IMR-90 (cell line): ENCODE data around the gene NPDC1. TPM values are rescaled to one million over a fixed set of nuclear protein-coding genes. Genes with fewer than 3 reads are reported as not detected.

Experiments
- ATAC-seq: fragments of 200-7000 bp; cut with Tn5 transposase; 2 replicates; pipeline ENCODE4 v1.9.1; 2020; ENCODE audit warnings: low read depth, mild to moderate bottlenecking, moderate library complexity
- BruUV-seq: library from RNA; stranded (reverse); fragments of 400-500 nt; replicated peaks from 2 replicates; lab custom pipeline; 2021; lab: Mats Ljungman, UMichigan
- CTCF ChIA-PET: fragments of 300-600 bp; formaldehyde crosslinking; extraction: SDS; loops from one replicate; lab custom pipeline; 2021; ENCODE audit warnings: antibody characterized with exemption; lab: Yijun Ruan, JAX
- POLR2A ChIA-PET: fragments of 300-600 bp; sonication (Branson Sonifier 250); formaldehyde crosslinking; loops from one replicate; lab custom pipeline; 2022; ENCODE audit warnings: antibody characterized with exemption; ENCODE audit not compliant: unreplicated experiment; lab: Charles Lee
- DNase-seq: peaks from one replicate; pipeline ENCODE4 v3.0.0; 2013
- H2AFZ ChIP-seq: replicated peaks from 2 replicates; pipeline ENCODE3; 2013; ENCODE audit warnings: low read length, mild to moderate bottlenecking; ENCODE audit not compliant: poor library complexity
- H2AK5ac ChIP-seq: 2 replicates; pipeline ENCODE4 v1.6.1; 2013; ENCODE audit warnings: low read depth, low read length, inconsistent platforms
- H2AK9ac ChIP-seq: replicated peaks from 2 replicates; pipeline ENCODE3; 2013; ENCODE audit warnings: mild to moderate bottlenecking, low read depth, low read length, moderate library complexity; ENCODE audit not compliant: poor library complexity
- H2BK120ac ChIP-seq: 2 replicates; pipeline ENCODE4 v1.6.1; 2013; ENCODE audit warnings: low read depth, low read length, inconsistent platforms
- H2BK15ac ChIP-seq: 3 replicates; pipeline ENCODE4 v1.6.1; 2013; ENCODE audit warnings: low read depth, low read length, inconsistent platforms
- H2BK20ac ChIP-seq: 2 replicates; pipeline ENCODE4 v1.6.1; 2013; ENCODE audit warnings: low read depth, mild to moderate bottlenecking, inconsistent platforms, low read length, moderate library complexity
- H2BK5ac ChIP-seq: 2 replicates; pipeline ENCODE4 v1.6.1; 2013; ENCODE audit warnings: mild to moderate bottlenecking, low read depth, low read length, inconsistent platforms; ENCODE audit not compliant: poor library complexity, severe bottlenecking
- H3K14ac ChIP-seq: replicated peaks from 2 replicates; pipeline ENCODE4 v1.6.1; 2013; ENCODE audit warnings: low read depth, low read length, inconsistent platforms
- H3K18ac ChIP-seq: 2 replicates; pipeline ENCODE4 v1.6.1; 2013; ENCODE audit warnings: low read depth, low read length, control low read depth
- H3K23ac ChIP-seq: 2 replicates; pipeline ENCODE4 v1.6.1; 2013; ENCODE audit warnings: low read depth, low read length, inconsistent platforms
- H3K27ac ChIP-seq: 2 replicates; pipeline ENCODE4 v1.5.1; 2013; ENCODE audit warnings: mild to moderate bottlenecking, control low read depth, low read length; ENCODE audit not compliant: insufficient read depth
- H3K27me3 ChIP-seq: 2 replicates; pipeline ENCODE4 v1.6.1; 2013; ENCODE audit warnings: low read length; ENCODE audit not compliant: control insufficient read depth, insufficient read depth
- H3K36me3 ChIP-seq: 2 replicates; pipeline ENCODE4 v1.6.1; 2013; ENCODE audit warnings: low read length, mixed read lengths; ENCODE audit not compliant: control insufficient read depth, insufficient read depth
- H3K4ac ChIP-seq: 2 replicates; pipeline ENCODE4 v1.6.1; 2013; ENCODE audit warnings: low read depth, low read length, inconsistent platforms
- H3K4me1 ChIP-seq: 2 replicates; pipeline ENCODE4 v1.6.1; 2013; ENCODE audit warnings: low read length, mixed read lengths; ENCODE audit not compliant: control insufficient read depth, insufficient read depth
- H3K4me2 ChIP-seq: 2 replicates; pipeline ENCODE4 v1.6.1; 2013; ENCODE audit warnings: low read depth, mild to moderate bottlenecking, control low read depth, low read length, moderate library complexity
- H3K4me3 ChIP-seq: 2 replicates; pipeline ENCODE4 v1.5.1; 2013; ENCODE audit warnings: low read depth, mild to moderate bottlenecking, control low read depth, low read length, moderate library complexity; ENCODE audit not compliant: insufficient read depth
- H3K56ac ChIP-seq: 2 replicates; pipeline ENCODE4 v1.6.1; 2013; ENCODE audit warnings: low read length, inconsistent platforms; ENCODE audit not compliant: insufficient read depth; ENCODE audit errors: extremely low read depth
- H3K79me1 ChIP-seq, 2 experiments: 2 replicates each; pipeline ENCODE4 v1.6.1; 2013; ENCODE audit warnings: low read length in 2 of 2, inconsistent platforms in 1 of 2, low read depth in 1 of 2
- H3K9ac ChIP-seq: 2 replicates; pipeline ENCODE4 v1.6.1; 2013; ENCODE audit warnings: low read depth, low read length, control low read depth
- H3K9me1 ChIP-seq: 2 replicates; pipeline ENCODE4 v1.6.1; 2013; ENCODE audit warnings: low read length, inconsistent platforms; ENCODE audit not compliant: insufficient read depth
- H3K9me3 ChIP-seq: 2 replicates; pipeline ENCODE4 v1.6.1; 2013; ENCODE audit warnings: low read length; ENCODE audit not compliant: control insufficient read depth, insufficient read depth
- H4K20me1 ChIP-seq: 2 replicates; pipeline ENCODE4 v1.6.1; 2013; ENCODE audit warnings: low read length, inconsistent platforms; ENCODE audit not compliant: insufficient read depth
- H4K5ac ChIP-seq: 2 replicates; pipeline ENCODE4 v1.6.1; 2013; ENCODE audit warnings: mild to moderate bottlenecking, low read depth, low read length, control low read depth
- H4K8ac ChIP-seq, 2 experiments: 2 replicates each; pipeline ENCODE4 v1.6.1; 2013; ENCODE audit warnings: low read depth in 2 of 2, low read length in 2 of 2, control low read depth in 1 of 2, inconsistent platforms in 1 of 2
- H4K91ac ChIP-seq: 2 replicates; pipeline ENCODE4 v1.6.1; 2013; ENCODE audit warnings: low read depth, low read length, inconsistent platforms; ENCODE audit not compliant: insufficient read depth
- BHLHE40 ChIP-seq: fragments of 150-350 bp; IDR thresholded peaks from 2 replicates; pipeline ENCODE4 v1.6.1; 2016; ENCODE audit warnings: mild to moderate bottlenecking, low read depth, low read length
- CEBPB ChIP-seq: IDR thresholded peaks from 2 replicates; pipeline ENCODE4 v1.6.1; 2012; ENCODE audit warnings: low read depth, low read length, improper control_type of control experiment
- CTCF ChIP-seq: conservative IDR thresholded peaks from 2 replicates; pipeline ENCODE4 v1.5.1; 2012; ENCODE audit warnings: mild to moderate bottlenecking, low read depth, low read length, improper control_type of control experiment
- FOS ChIP-seq: fragments of 150-350 bp; IDR thresholded peaks from 2 replicates; pipeline ENCODE4 v1.6.1; 2016; ENCODE audit warnings: low read depth, low read length
- MAFK ChIP-seq: IDR thresholded peaks from 2 replicates; pipeline ENCODE4 v1.6.1; 2012; ENCODE audit warnings: low read depth, low read length, improper control_type of control experiment
- MAZ ChIP-seq: IDR thresholded peaks from 2 replicates; pipeline ENCODE4 v1.6.1; 2012; ENCODE audit warnings: low read depth, mild to moderate bottlenecking, low read length, improper control_type of control experiment, moderate library complexity, borderline replicate concordance
- MXI1 ChIP-seq: IDR thresholded peaks from 2 replicates; pipeline ENCODE4 v1.6.1; 2012; ENCODE audit warnings: low read depth, mild to moderate bottlenecking, low read length, moderate library complexity, borderline replicate concordance
- NFE2L2 ChIP-seq: fragments of 150-350 bp; IDR thresholded peaks from 2 replicates; pipeline ENCODE4 v1.6.1; 2016; ENCODE audit warnings: low read depth, mild to moderate bottlenecking, low read length
- POLR2A ChIP-seq: IDR thresholded peaks from 2 replicates; pipeline ENCODE4 v1.6.1; 2012; ENCODE audit warnings: mild to moderate bottlenecking, low read depth, low read length
- RAD21 ChIP-seq: IDR thresholded peaks from 2 replicates; pipeline ENCODE4 v1.6.1; 2012; ENCODE audit warnings: low read length, improper control_type of control experiment
- RCOR1 ChIP-seq: IDR thresholded peaks from 2 replicates; pipeline ENCODE4 v1.6.1; 2012; ENCODE audit warnings: mild to moderate bottlenecking, low read length, improper control_type of control experiment; ENCODE audit not compliant: insufficient replicate concordance
- RFX5 ChIP-seq: IDR thresholded peaks from 2 replicates; pipeline ENCODE4 v1.8.0; 2012; ENCODE audit warnings: low read depth, mild to moderate bottlenecking, low read length, moderate library complexity
- SMC3 ChIP-seq: fragments of 150-350 bp; IDR thresholded peaks from 2 replicates; pipeline ENCODE4 v1.6.1; 2016; ENCODE audit warnings: low read depth, mild to moderate bottlenecking, antibody characterized with exemption, low read length, moderate library complexity
- WGBS, 2 experiments: methylation state at CpG; one replicate each; pipeline versions ENCODE4 v1.1.5 to v1.1.7; 2013; ENCODE audit warnings: missing lambda C conversion rate in 2 of 2; ENCODE audit not compliant: insufficient read length in 1 of 2; ENCODE audit errors: extremely low coverage in 2 of 2; 5-methylcytosine and 5-hydroxymethylcytosine counted together
- dilution Hi-C: fragments of 300-500 bp; cut with HindIII; formaldehyde crosslinking; loops from one replicate; pipeline ENCODE4 v1.14.3; 2018; ENCODE audit warnings: low sequenced_read_pairs; ENCODE audit not compliant: unreplicated experiment
- in situ Hi-C: fragments of 300-500 bp; cut with MboI; formaldehyde crosslinking; loops from 3 replicates; pipeline ENCODE4 v1.14.3; 2019; ENCODE audit warnings: low sequenced_read_pairs, inconsistent platforms, mixed read lengths
- intact Hi-C: fragments of 100-400 bp; cut with micrococcal nuclease; formaldehyde crosslinking; loops from 2 replicates; pipeline ENCODE4 v1.10.0; 2022
- polyA plus RNA-seq, 3 experiments: library from polyadenylated mRNA; depleted of rRNA; stranded (reverse); fragments of >200 nt; gene quantifications; 2 replicates each; pipeline ENCODE4 v1.2.3, GENCODE V29; 2012; ENCODE audit warnings: low replicate concordance in 1 of 3
- total RNA-seq: library from RNA; depleted of rRNA; stranded (reverse); fragments of >200 nt; gene quantifications from 2 replicates; pipeline ENCODE4 v1.2.3, GENCODE V29; 2012

NPDC1 gene
- total and polyA plus RNA-seq, 2 of the 4 experiments (the other 2 are of a cell fraction): 2.7 to 58.1 TPM

- no peak overlapping the region for H3K4me2 ChIP-seq
- H3K9me3 ChIP-seq: no peaks in the 10 kb centered on the region
- peaks cover 10% of the 10 kb centered on the region for H3K4me1 ChIP-seq
- H2BK120ac ChIP-seq: no peak overlapping the region
- H3K4me3 ChIP-seq: no peak overlapping the region
- H3K9me1 ChIP-seq: peaks cover 6% of the 10 kb centered on the region
- BruUV-seq: no TSS peak
- H2AK5ac ChIP-seq: no peak overlapping the region
- dilution Hi-C loops: no loop called here
- ATAC-seq (no peak), DNase-seq (no peak)
- no peak overlapping the region for H3K14ac ChIP-seq
- H3K56ac ChIP-seq: no peak overlapping the region
- no peak overlapping the region; a peak in 1 of 4 replicates for H4K8ac ChIP-seq
- ChIA-PET CTCF (no interaction called here), POLR2A (no interaction called here)
- H3K23ac ChIP-seq: 0 out of 2 replicates have a peak overlapping the region, but pooled peaks have one; percentile 26
- H3K27me3 ChIP-seq: no peaks in the 10 kb centered on the region
- TF ChIP-seq MAFK (no peak), BHLHE40 (no peak), RAD21 (no peak), SMC3 (no peak), NFE2L2 (no peak), CTCF (no peak), MXI1 (no peak), MAZ (no peak), RCOR1 (no peak), POLR2A (no peak), RFX5 (no peak), FOS (no peak), CEBPB (no peak)
- H2BK5ac ChIP-seq: no peak overlapping the region
- H3K4ac ChIP-seq: no peak overlapping the region
- H3K9ac ChIP-seq: no peak overlapping the region
- H3K79me1 ChIP-seq: peaks cover 31 to 36% of the 10 kb centered on the region in 2 experiments
- no CpG with 5 or more reads among the region's 5 CpGs for whole genome bisulfite sequencing, 2 experiments
- H2BK15ac ChIP-seq: no peak overlapping the region
- intact Hi-C loops: no loop called here
- in situ Hi-C loops: no loop called here
- no peaks in the 10 kb centered on the region for H4K20me1 ChIP-seq
- H3K36me3 ChIP-seq: peaks cover 12% of the 10 kb centered on the region; the same call in 1 of the 2 replicates
- no peak overlapping the region for H3K18ac ChIP-seq
- H2BK20ac ChIP-seq: no peak overlapping the region
- no peak overlapping the region for H4K5ac ChIP-seq
- H2AFZ ChIP-seq: no peak overlapping the region
- peak overlapping the region; percentile 6 for H2AK9ac ChIP-seq
- no peak overlapping the region for H3K27ac ChIP-seq
- no peak overlapping the region for H4K91ac ChIP-seq
Observed at GRCh38 chr9:137088121-137088520, 42.1 kb upstream of the NPDC1 start.
